ENCODE results near the gene LAMA2. TPM values are rescaled to one million over a fixed set of nuclear protein-coding genes. Genes with fewer than 3 reads are reported as not detected.

LAMA2 gene
- total and polyA plus RNA-seq, 7 experiments from 2014 or later: 0.02 to 0.59 (median 0.35) TPM; not detected in 4

GRCh38 chr6:129031051-129031599, 148.2 kb downstream of the LAMA2 start:
- no peak for DNase-seq
- no peak overlapping the region for H3K27ac Mint-ChIP-seq
- no peaks in the 10 kb centered on the region for H3K36me3 ChIP-seq (ENCODE audit: control insufficient read depth in 2 of 3, insufficient read depth in 3 of 3, low read length in 3 of 3)
- H3K9me3 ChIP-seq (ENCODE audit: control insufficient read depth in 2 of 3, low read length in 3 of 3): no peaks in the 10 kb centered on the region
- no peaks in the 10 kb centered on the region for H3K4me1 Mint-ChIP-seq
- H3K4me3 ChIP-seq (ENCODE audit: low read length): no peak overlapping the region
- no peak overlapping the region for H3K27ac ChIP-seq (ENCODE audit: low read depth, low read length)
- intact Hi-C loops (cut with micrococcal nuclease): no loop called here
- no peaks in the 10 kb centered on the region for H3K4me1 ChIP-seq (ENCODE audit: control insufficient read depth in 2 of 2, insufficient read depth in 2 of 2, low read length in 2 of 2)
- peaks cover 0 to 9% (median 0%) of the 10 kb centered on the region in 5 donors for H3K27me3 Mint-ChIP-seq
- H3K4me3 Mint-ChIP-seq: no peak overlapping the region
- peaks cover 0 to 3% (median 0%) of the 10 kb centered on the region in 11 donors for H3K9me3 Mint-ChIP-seq
- H3K27me3 ChIP-seq (ENCODE audit: control insufficient read depth in 2 of 2, insufficient read depth in 2 of 2, low read length in 2 of 2): no peaks in the 10 kb centered on the region
- CTCF ChIA-PET: no interaction called here
- ATAC-seq: no peak
- no peaks in the 10 kb centered on the region for H3K36me3 Mint-ChIP-seq
- POLR2A ChIA-PET: no interaction called here

- H3K9me3 ChIP-seq (ENCODE audit: control insufficient read depth in 2 of 3, low read length in 3 of 3): no peaks in the 10 kb centered on the region
- no peaks in the 10 kb centered on the region for H3K36me3 ChIP-seq (ENCODE audit: control insufficient read depth in 2 of 3, insufficient read depth in 3 of 3, low read length in 3 of 3)
- H3K9me3 Mint-ChIP-seq: peaks cover 0 to 5% (median 0%) of the 10 kb centered on the region in 11 donors
- H3K4me3 ChIP-seq (ENCODE audit: low read length): no peak overlapping the region
- peaks cover 0 to 5% (median 0%) of the 10 kb centered on the region in 5 donors for H3K27me3 Mint-ChIP-seq
- no peak for DNase-seq
- H3K4me1 Mint-ChIP-seq: no peaks in the 10 kb centered on the region
- H3K27me3 ChIP-seq (ENCODE audit: control insufficient read depth in 2 of 2, insufficient read depth in 2 of 2, low read length in 2 of 2): no peaks in the 10 kb centered on the region
- no peaks in the 10 kb centered on the region for H3K4me1 ChIP-seq (ENCODE audit: control insufficient read depth in 2 of 2, insufficient read depth in 2 of 2, low read length in 2 of 2)
- ChIA-PET CTCF (interaction anchor here (0.6 kb wide), 1 partner anchor 1330 kb away, joined by 3 read pairs; no protein-coding TSS in a partner anchor), POLR2A (no interaction called here)
- no peak overlapping the region for H3K27ac ChIP-seq (ENCODE audit: low read depth, low read length)
- H3K36me3 Mint-ChIP-seq: no peaks in the 10 kb centered on the region
- H3K4me3 Mint-ChIP-seq: no peak overlapping the region
- ATAC-seq: no peak
- no peak overlapping the region for H3K27ac Mint-ChIP-seq
- intact Hi-C loops (cut with micrococcal nuclease): no loop called here
Measured at GRCh38 chr6:129032602-129033001, 149.7 kb downstream of the LAMA2 start.

- no peak overlapping the region for H3K27ac Mint-ChIP-seq
- peaks cover 0 to under 1% (median 0%) of the 10 kb centered on the region in 5 donors for H3K27me3 Mint-ChIP-seq
- H3K36me3 Mint-ChIP-seq: no peaks in the 10 kb centered on the region
- POLR2A ChIA-PET: no interaction called here
- no peaks in the 10 kb centered on the region for H3K4me1 ChIP-seq (ENCODE audit: control insufficient read depth in 2 of 2, insufficient read depth in 2 of 2, low read length in 2 of 2)
- no peaks in the 10 kb centered on the region for H3K9me3 ChIP-seq (ENCODE audit: control insufficient read depth in 2 of 3, low read length in 3 of 3)
- peaks cover 0 to 5% (median 0%) of the 10 kb centered on the region in 11 donors for H3K9me3 Mint-ChIP-seq
- H3K4me3 Mint-ChIP-seq: no peak overlapping the region
- H3K4me1 Mint-ChIP-seq: no peaks in the 10 kb centered on the region
- CTCF ChIA-PET: interaction anchor here (0.6 kb wide), 1 partner anchor 1331 kb away, joined by 3 read pairs; no protein-coding TSS in a partner anchor
- no peaks in the 10 kb centered on the region for H3K36me3 ChIP-seq (ENCODE audit: control insufficient read depth in 2 of 3, insufficient read depth in 3 of 3, low read length in 3 of 3)
- no peak overlapping the region for H3K27ac ChIP-seq (ENCODE audit: low read depth, low read length)
- no peak overlapping the region for H3K4me3 ChIP-seq (ENCODE audit: low read length)
- intact Hi-C loops (cut with micrococcal nuclease): no loop called here
- no peak for ATAC-seq
- no peaks in the 10 kb centered on the region for H3K27me3 ChIP-seq (ENCODE audit: control insufficient read depth in 2 of 2, insufficient read depth in 2 of 2, low read length in 2 of 2)
- no peak for DNase-seq
Measured at GRCh38 chr6:129033180-129033579, 150.2 kb downstream of the LAMA2 start.

GRCh38 chr6:129033581-129033980, 150.6 kb downstream of the LAMA2 start:
- Histone ChIP-seq H3K4me3 (ENCODE audit: low read length) (no peak overlapping the region), H3K27me3 (ENCODE audit: control insufficient read depth in 2 of 2, insufficient read depth in 2 of 2, low read length in 2 of 2) (no peaks in the 10 kb centered on the region), H3K36me3 (ENCODE audit: control insufficient read depth in 2 of 3, insufficient read depth in 3 of 3, low read length in 3 of 3) (no peaks in the 10 kb centered on the region), H3K4me1 (ENCODE audit: control insufficient read depth in 2 of 2, insufficient read depth in 2 of 2, low read length in 2 of 2) (no peaks in the 10 kb centered on the region), H3K9me3 (ENCODE audit: control insufficient read depth in 2 of 3, low read length in 3 of 3) (no peaks in the 10 kb centered on the region), H3K27ac (ENCODE audit: low read depth, low read length) (no peak overlapping the region)
- no peak for DNase-seq
- H3K36me3 Mint-ChIP-seq: no peaks in the 10 kb centered on the region
- ChIA-PET CTCF (no interaction called here), POLR2A (no interaction called here)
- H3K4me3 Mint-ChIP-seq: no peak overlapping the region
- peaks cover 0 to 5% (median 0%) of the 10 kb centered on the region in 11 donors for H3K9me3 Mint-ChIP-seq
- no peak overlapping the region for H3K27ac Mint-ChIP-seq
- no peak for ATAC-seq
- intact Hi-C loops (cut with micrococcal nuclease): no loop called here
- peaks cover 0 to 1% (median 0%) of the 10 kb centered on the region in 7 donors for H3K4me1 Mint-ChIP-seq
- H3K27me3 Mint-ChIP-seq: peaks cover 0 to 4% (median 0%) of the 10 kb centered on the region in 5 donors

- Mint-ChIP-seq H3K27me3 (peaks cover 0 to 5% (median 0%) of the 10 kb centered on the region in 5 donors), H3K4me1 (peaks cover 0 to 1% (median 0%) of the 10 kb centered on the region in 7 donors), H3K36me3 (no peaks in the 10 kb centered on the region), H3K4me3 (no peak overlapping the region), H3K27ac (no peak overlapping the region), H3K9me3 (peaks cover 0 to 10% (median 4%) of the 10 kb centered on the region in 11 donors)
- Histone ChIP-seq H3K36me3 (ENCODE audit: control insufficient read depth in 2 of 3, insufficient read depth in 3 of 3, low read length in 3 of 3) (no peaks in the 10 kb centered on the region), H3K4me3 (ENCODE audit: low read length) (no peak overlapping the region), H3K27ac (ENCODE audit: low read depth, low read length) (no peak overlapping the region), H3K27me3 (ENCODE audit: control insufficient read depth in 2 of 2, insufficient read depth in 2 of 2, low read length in 2 of 2) (no peaks in the 10 kb centered on the region), H3K4me1 (ENCODE audit: control insufficient read depth in 2 of 2, insufficient read depth in 2 of 2, low read length in 2 of 2) (no peaks in the 10 kb centered on the region), H3K9me3 (ENCODE audit: control insufficient read depth in 2 of 3, low read length in 3 of 3) (no peaks in the 10 kb centered on the region)
- DNase-seq: no peak
- CTCF ChIA-PET: no interaction called here
- POLR2A ChIA-PET: no interaction called here
- ATAC-seq: no peak
- intact Hi-C loops (cut with micrococcal nuclease): no loop called here
Measured at GRCh38 chr6:129041563-129041962, 158.6 kb downstream of the LAMA2 start.

DNA sequence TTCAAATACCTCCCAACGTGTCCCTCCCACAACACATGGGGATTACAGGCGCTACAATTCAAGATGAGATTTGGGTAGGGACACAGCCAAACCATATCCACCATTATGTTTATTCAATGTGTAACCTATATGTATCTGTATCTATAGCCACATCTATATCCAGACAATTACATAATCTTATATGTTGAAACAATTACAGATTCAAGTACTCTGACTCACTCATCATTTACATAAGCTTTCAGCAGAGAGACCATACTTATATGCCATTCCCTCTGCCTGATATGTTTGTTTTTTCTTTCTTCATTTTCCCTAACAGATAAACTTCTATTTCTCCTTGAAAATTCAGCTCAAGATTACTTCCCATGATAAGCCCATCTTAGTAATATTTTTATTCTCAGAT, 163.6 kb downstream of the LAMA2 start:
- Histone ChIP-seq H3K9me3 (ENCODE audit: control insufficient read depth in 2 of 3, low read length in 3 of 3) (no peaks in the 10 kb centered on the region), H3K4me3 (ENCODE audit: low read length) (no peak overlapping the region), H3K27me3 (ENCODE audit: control insufficient read depth in 2 of 2, insufficient read depth in 2 of 2, low read length in 2 of 2) (no peaks in the 10 kb centered on the region), H3K27ac (ENCODE audit: low read depth, low read length) (no peak overlapping the region), H3K36me3 (ENCODE audit: control insufficient read depth in 2 of 3, insufficient read depth in 3 of 3, low read length in 3 of 3) (no peaks in the 10 kb centered on the region), H3K4me1 (ENCODE audit: control insufficient read depth in 2 of 2, insufficient read depth in 2 of 2, low read length in 2 of 2) (no peaks in the 10 kb centered on the region)
- no peak for ATAC-seq
- Mint-ChIP-seq H3K36me3 (no peaks in the 10 kb centered on the region), H3K4me3 (no peak overlapping the region), H3K9me3 (peaks cover 0 to 10% (median 4%) of the 10 kb centered on the region in 11 donors), H3K4me1 (no peaks in the 10 kb centered on the region), H3K27me3 (peaks cover 0 to 3% (median 0%) of the 10 kb centered on the region in 5 donors), H3K27ac (no peak overlapping the region)
- ChIA-PET POLR2A (no interaction called here), CTCF (no interaction called here)
- no peak for DNase-seq
- intact Hi-C loops (cut with micrococcal nuclease): no loop called here

- no peak overlapping the region for H3K4me3 Mint-ChIP-seq
- H3K27ac Mint-ChIP-seq: no peak overlapping the region
- Histone ChIP-seq H3K9me3 (ENCODE audit: control insufficient read depth in 2 of 3, low read length in 3 of 3) (no peaks in the 10 kb centered on the region), H3K36me3 (ENCODE audit: control insufficient read depth in 2 of 3, insufficient read depth in 3 of 3, low read length in 3 of 3) (no peaks in the 10 kb centered on the region), H3K27ac (ENCODE audit: low read depth, low read length) (no peak overlapping the region), H3K4me3 (ENCODE audit: low read length) (no peak overlapping the region), H3K27me3 (ENCODE audit: control insufficient read depth in 2 of 2, insufficient read depth in 2 of 2, low read length in 2 of 2) (no peaks in the 10 kb centered on the region), H3K4me1 (ENCODE audit: control insufficient read depth in 2 of 2, insufficient read depth in 2 of 2, low read length in 2 of 2) (no peaks in the 10 kb centered on the region)
- peaks cover 0 to 11% (median 4%) of the 10 kb centered on the region in 11 donors for H3K9me3 Mint-ChIP-seq
- CTCF ChIA-PET: no interaction called here
- DNase-seq: no peak
- POLR2A ChIA-PET: no interaction called here
- ATAC-seq: no peak
- H3K4me1 Mint-ChIP-seq: no peaks in the 10 kb centered on the region
- intact Hi-C loops (cut with micrococcal nuclease): no loop called here
- peaks cover 0 to 4% (median 0%) of the 10 kb centered on the region in 5 donors for H3K27me3 Mint-ChIP-seq
- no peaks in the 10 kb centered on the region for H3K36me3 Mint-ChIP-seq
Measured at GRCh38 chr6:129047834-129048233, 164.9 kb downstream of the LAMA2 start.
